ENCODE measurements around the gene ONECUT2.

DNA sequence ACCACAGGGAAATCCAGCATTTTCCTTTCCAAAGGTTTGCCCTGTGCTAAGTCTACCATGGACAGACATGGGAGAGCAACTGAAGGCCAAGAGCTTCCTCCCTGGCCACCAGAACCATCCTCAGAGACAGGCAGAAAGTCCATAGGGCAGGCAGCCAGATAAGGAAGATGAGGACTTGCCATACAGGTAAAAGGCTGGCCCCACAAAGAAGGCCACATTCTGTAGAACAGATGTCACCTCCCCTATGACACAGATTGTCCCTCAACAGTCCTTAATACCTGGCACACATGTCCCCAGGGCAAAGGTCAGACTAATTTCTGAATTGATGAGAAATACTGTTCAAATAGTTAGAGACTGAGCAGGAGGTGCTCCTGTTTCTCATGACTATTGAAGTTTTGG lies 99.3 kb downstream of the ONECUT2 start:
- TF ChIP-seq POLR2A (IDR thresholded peaks at IDR 0.05): no peak
- TF ChIP-seq, protein P1, sequence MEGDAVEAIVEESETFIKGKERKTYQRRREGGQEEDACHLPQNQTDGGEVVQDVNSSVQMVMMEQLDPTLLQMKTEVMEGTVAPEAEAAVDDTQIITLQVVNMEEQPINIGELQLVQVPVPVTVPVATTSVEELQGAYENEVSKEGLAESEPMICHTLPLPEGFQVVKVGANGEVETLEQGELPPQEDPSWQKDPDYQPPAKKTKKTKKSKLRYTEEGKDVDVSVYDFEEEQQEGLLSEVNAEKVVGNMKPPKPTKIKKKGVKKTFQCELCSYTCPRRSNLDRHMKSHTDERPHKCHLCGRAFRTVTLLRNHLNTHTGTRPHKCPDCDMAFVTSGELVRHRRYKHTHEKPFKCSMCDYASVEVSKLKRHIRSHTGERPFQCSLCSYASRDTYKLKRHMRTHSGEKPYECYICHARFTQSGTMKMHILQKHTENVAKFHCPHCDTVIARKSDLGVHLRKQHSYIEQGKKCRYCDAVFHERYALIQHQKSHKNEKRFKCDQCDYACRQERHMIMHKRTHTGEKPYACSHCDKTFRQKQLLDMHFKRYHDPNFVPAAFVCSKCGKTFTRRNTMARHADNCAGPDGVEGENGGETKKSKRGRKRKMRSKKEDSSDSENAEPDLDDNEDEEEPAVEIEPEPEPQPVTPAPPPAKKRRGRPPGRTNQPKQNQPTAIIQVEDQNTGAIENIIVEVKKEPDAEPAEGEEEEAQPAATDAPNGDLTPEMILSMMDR (IDR thresholded peaks at IDR 0.05): no peak
- TF ChIP-seq EP300 (IDR thresholded peaks at IDR 0.05): no peak
